NCI-H524 (cell line): ENCODE data around the gene LSM5.

Experiments used
- DNase-seq, 2 experiments: peaks; one replicate each; lab custom pipeline; 2025; lab: John Stamatoyannopoulos, UW

Gene LSM5

GRCh38 chr7:32461484-32461883, 28.7 kb downstream of the LSM5 start:
- DNase-seq: no peak

DNA sequence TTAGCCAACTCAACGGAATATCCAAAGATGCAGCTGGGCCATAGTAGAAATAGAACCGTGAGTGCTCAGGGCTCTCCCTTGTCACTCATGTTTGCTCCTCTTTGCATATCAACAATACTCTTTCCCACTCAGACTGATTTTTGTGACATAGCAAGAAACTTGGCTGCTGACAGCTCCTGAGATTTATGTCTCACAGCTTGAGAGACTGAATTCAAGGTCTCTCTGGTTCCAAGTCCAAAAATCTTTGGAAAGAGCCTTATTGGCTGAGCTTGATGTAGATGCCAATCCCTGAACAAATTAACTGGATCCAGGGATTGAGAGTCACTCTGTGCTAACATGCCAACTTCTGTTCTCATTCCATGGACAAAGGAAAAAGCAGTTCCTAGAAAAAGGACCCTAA, 30.4 kb downstream of the LSM5 start:
- no peak for DNase-seq

DNA sequence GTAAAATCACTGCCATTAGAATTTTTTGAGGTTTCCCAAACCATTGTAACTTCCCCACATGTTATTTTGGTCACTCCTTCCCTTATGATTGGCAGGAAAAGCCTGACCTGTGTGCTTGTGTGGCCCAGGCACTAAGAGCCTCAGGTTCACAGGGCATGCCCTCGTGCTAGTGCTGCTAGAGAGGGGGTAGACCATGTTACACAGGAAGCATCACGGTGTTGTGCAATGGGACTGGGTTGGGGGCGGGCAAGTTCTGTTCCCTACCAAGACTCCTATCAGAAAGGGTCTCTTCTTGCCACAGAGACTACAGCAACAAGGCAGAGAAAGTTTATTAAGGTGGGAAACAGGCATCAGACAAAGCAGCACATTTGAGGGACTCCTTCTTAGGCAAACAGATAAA, 32.2 kb downstream of the LSM5 start:
- no peak for DNase-seq

- no peak for DNase-seq
Measured at GRCh38 chr7:32453341-32454011, 36.7 kb downstream of the LSM5 start.

DNA sequence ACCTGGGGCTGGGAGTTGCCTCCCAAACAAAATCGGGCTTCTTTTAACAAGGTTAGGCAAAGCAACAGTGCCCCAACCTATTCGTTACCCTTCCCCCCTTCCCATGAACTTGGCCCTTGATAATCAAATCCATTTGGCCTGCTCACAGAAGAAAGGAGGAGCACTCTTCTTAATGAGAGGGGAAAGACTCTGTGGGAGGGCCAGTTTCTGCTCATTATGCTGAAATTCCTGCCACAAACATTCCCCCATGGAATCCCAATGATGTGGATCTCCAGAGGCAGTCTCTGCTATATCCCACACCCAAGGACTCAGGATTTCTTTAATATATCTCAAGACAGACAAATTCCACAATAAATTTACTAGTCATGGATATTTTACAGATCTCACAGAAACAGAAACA, 43.0 kb downstream of the LSM5 start:
- DNase-seq: no peak

GRCh38 chr7:32436146-32436928, 53.8 kb downstream of the LSM5 start:
- no peak for DNase-seq
